ENCODE measurements around the gene ADAMTSL5.
"Not testable (repeated sequence)": the region's sequence is repeated elsewhere in the genome, so short reads cannot be mapped to it uniquely, and the experiment has no call there.

DNA sequence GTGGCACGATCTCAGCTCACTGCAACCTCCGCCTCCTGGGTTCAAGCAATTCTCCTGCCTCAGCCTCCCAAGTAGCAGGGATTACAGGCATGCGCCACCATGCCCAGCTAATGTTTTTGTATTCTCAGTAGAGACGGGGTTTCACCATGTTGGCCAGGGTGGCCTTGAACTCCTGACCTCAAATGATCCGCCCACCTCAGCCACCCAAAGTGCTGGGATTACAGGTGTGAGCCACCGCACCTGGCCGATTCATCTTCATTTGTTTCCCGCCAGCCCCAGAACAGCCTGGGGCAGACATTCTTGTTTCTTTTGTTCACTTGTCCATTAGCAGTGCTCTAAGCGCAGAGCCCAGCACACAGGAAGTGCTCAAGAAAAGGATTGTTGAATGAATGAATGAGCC lies 35.8 kb downstream of the ADAMTSL5 start:
- TF ChIP-seq CTCF (conservative IDR thresholded peaks at IDR 0.05; ENCODE audit: low read length); EZH2phosphoT487 (IDR thresholded peaks at IDR 0.05; ENCODE audit: borderline replicate concordance, low read depth, low read length): not testable (repeated sequence)
